DOHH2 (cell line): ENCODE results near the gene HDLBP.

Experiments used
- H3F3A ChIP-seq: fragments of 200-600 bp; sonication (generic), shearing (Covaris generic); 2 replicates; pipeline ENCODE4 v1.6.0; 2016; ENCODE audit warnings: antibody characterized with exemption, mild to moderate bottlenecking; ENCODE audit not compliant: control insufficient read depth, insufficient read depth
- H3K27ac ChIP-seq: fragments of 200-600 bp; sonication (generic); 2 replicates; pipeline ENCODE4 v1.5.1; 2014; ENCODE audit warnings: low read depth, mild to moderate bottlenecking, low read length, moderate library complexity
- H3K27me3 ChIP-seq: fragments of 200-600 bp; sonication (generic); 2 replicates; pipeline ENCODE4 v1.6.1; 2014; ENCODE audit warnings: mild to moderate bottlenecking, low read length, mixed read lengths; ENCODE audit not compliant: control insufficient read depth
- H3K36me3 ChIP-seq: fragments of 200-600 bp; sonication (generic); 2 replicates; pipeline ENCODE4 v1.6.1; 2014; ENCODE audit warnings: mild to moderate bottlenecking, low read length, moderate library complexity, mixed read lengths; ENCODE audit not compliant: control insufficient read depth
- H3K4me1 ChIP-seq: fragments of 200-600 bp; sonication (generic); 2 replicates; pipeline ENCODE4 v1.6.1; 2014; ENCODE audit warnings: mild to moderate bottlenecking, low read length, mixed read lengths; ENCODE audit not compliant: control insufficient read depth
- H3K4me2 ChIP-seq: fragments of 200-600 bp; sonication (generic); 2 replicates; pipeline ENCODE4 v1.6.0; 2014; ENCODE audit warnings: mild to moderate bottlenecking, low read length, moderate library complexity
- H3K4me3 ChIP-seq: fragments of 200-600 bp; sonication (generic); 2 replicates; pipeline ENCODE4 v1.5.1; 2014; ENCODE audit warnings: mild to moderate bottlenecking, low read length, mixed read lengths
- H3K79me2 ChIP-seq: fragments of 200-600 bp; sonication (generic); 2 replicates; pipeline ENCODE4 v1.6.1; 2014; ENCODE audit warnings: mild to moderate bottlenecking, low read length, mixed read lengths; ENCODE audit not compliant: control insufficient read depth
- H3K9me2 ChIP-seq: fragments of 200-600 bp; sonication (generic); replicated peaks from 2 replicates; pipeline ENCODE4 v1.6.1; 2014; ENCODE audit warnings: mild to moderate bottlenecking, low read length, mixed read lengths; ENCODE audit not compliant: control insufficient read depth
- H3K9me3 ChIP-seq: fragments of 200-600 bp; sonication (generic); 2 replicates; pipeline ENCODE4 v1.6.1; 2014; ENCODE audit warnings: antibody characterized with exemption, low read length, mixed read lengths; ENCODE audit not compliant: control insufficient read depth, insufficient read depth
- H4K20me1 ChIP-seq: fragments of 200-600 bp; sonication (generic); 2 replicates; pipeline ENCODE4 v1.6.0; 2014; ENCODE audit warnings: low read depth, mild to moderate bottlenecking, antibody characterized with exemption, low read length, moderate library complexity; ENCODE audit not compliant: control insufficient read depth, insufficient read depth
- CTCF ChIP-seq: fragments of 200-600 bp; sonication (generic); IDR thresholded peaks from one replicate; pipeline ENCODE4 v1.5.1; 2014; ENCODE audit warnings: antibody characterized with exemption, mild to moderate bottlenecking, low read depth, low read length; ENCODE audit not compliant: poor library complexity, severe bottlenecking
- EZH2phosphoT487 ChIP-seq: fragments of 200-600 bp; sonication (generic); IDR thresholded peaks from 2 replicates; pipeline ENCODE4 v1.6.1; 2017; ENCODE audit warnings: borderline replicate concordance, mild to moderate bottlenecking, antibody characterized with exemption, low read length, moderate library complexity, mixed read lengths

Gene HDLBP

GRCh38 chr2:241239552-241240202 is 75.8 kb downstream of the HDLBP start:
- Histone ChIP-seq H3K4me1 (no peaks in the 10 kb centered on the region), H3K4me2 (no peak overlapping the region), H3K9me3 (no peaks in the 10 kb centered on the region), H3K36me3 (peaks cover 95% of the 10 kb centered on the region), H3K9me2 (no peaks in the 10 kb centered on the region), H3K79me2 (no peaks in the 10 kb centered on the region), H4K20me1 (no peaks in the 10 kb centered on the region), H3F3A (no peaks in the 10 kb centered on the region), H3K4me3 (no peak overlapping the region), H3K27me3 (no peaks in the 10 kb centered on the region), H3K27ac (no peak overlapping the region)
- TF ChIP-seq EZH2phosphoT487 (no peak), CTCF (no peak)

GRCh38 chr2:241238693-241239198 is 76.7 kb downstream of the HDLBP start:
- no peaks in the 10 kb centered on the region for H3K9me3 ChIP-seq
- no peaks in the 10 kb centered on the region for H3K79me2 ChIP-seq
- TF ChIP-seq CTCF (no peak), EZH2phosphoT487 (no peak)
- H4K20me1 ChIP-seq = no peaks in the 10 kb centered on the region
- no peaks in the 10 kb centered on the region for H3K9me2 ChIP-seq
- H3K4me1 ChIP-seq = no peaks in the 10 kb centered on the region
- H3K27ac ChIP-seq = no peak overlapping the region
- H3F3A ChIP-seq = no peaks in the 10 kb centered on the region
- no peak overlapping the region for H3K4me2 ChIP-seq
- H3K36me3 ChIP-seq = peaks cover 96% of the 10 kb centered on the region
- H3K27me3 ChIP-seq = no peaks in the 10 kb centered on the region
- H3K4me3 ChIP-seq = no peak overlapping the region

- Histone ChIP-seq H3K9me3 (no peaks in the 10 kb centered on the region), H3K79me2 (no peaks in the 10 kb centered on the region), H3F3A (no peaks in the 10 kb centered on the region), H3K4me1 (no peaks in the 10 kb centered on the region), H3K36me3 (peaks cover 96% of the 10 kb centered on the region), H3K9me2 (no peaks in the 10 kb centered on the region), H3K27me3 (no peaks in the 10 kb centered on the region), H3K4me3 (no peak overlapping the region), H4K20me1 (no peaks in the 10 kb centered on the region), H3K27ac (no peak overlapping the region), H3K4me2 (no peak overlapping the region)
- TF ChIP-seq CTCF (no peak), EZH2phosphoT487 (no peak)
Measured at GRCh38 chr2:241237949-241238371, 77.5 kb downstream of the HDLBP start.
